Measurements from ENCODE around the gene UBE2QL1.

GRCh38 chr5:6466975-6467567 is 18.4 kb downstream of the UBE2QL1 start:
- TF ChIP-seq CTCF (IDR thresholded peaks at IDR 0.05) (no peak), EP300 (IDR thresholded peaks at IDR 0.05) (no peak), POLR2A (IDR thresholded peaks at IDR 0.05) (no peak), POLR2AphosphoS5 (IDR thresholded peaks at IDR 0.05) (no peak)

Data from gastroesophageal sphincter (tissue), 3 donors.